Left lung (tissue), 10 donors: Measurements from ENCODE around the gene GABRG3. TPM values are rescaled to one million over a fixed set of nuclear protein-coding genes. Genes with fewer than 3 reads are reported as not detected.

Source experiments
- ATAC-seq: fragments of 200-7000 bp; cut with Tn5 transposase; one replicate; pipeline ENCODE4 v1.9.1; 2020; ENCODE audit warnings: moderate library complexity
- DNase-seq, 4 donors: peaks; one replicate each; pipeline ENCODE4 v3.0.0-alpha.2; 2013 to 2020
- H3K27ac ChIP-seq, 2 donors: fragments of 200-600 bp; sonication (generic) in 1 of 2; one replicate each; pipeline versions ENCODE4 v1.5.0 to v1.8.0; 2020 to 2021
- H3K27me3 ChIP-seq, 2 donors: fragments of 200-600 bp; sonication (generic) in 1 of 2; one replicate each; pipeline versions ENCODE4 v1.5.0 to v1.8.0; 2020 to 2021
- H3K36me3 ChIP-seq, 2 donors: fragments of 200-600 bp; sonication (generic) in 1 of 2; one replicate each; pipeline versions ENCODE4 v1.5.0 to v1.8.0; 2020 to 2021
- H3K4me1 ChIP-seq, 2 donors: fragments of 200-600 bp; one replicate each; pipeline ENCODE4 v1.8.0; 2021
- H3K4me3 ChIP-seq, 2 donors: fragments of 200-600 bp; sonication (generic) in 1 of 2; one replicate each; pipeline versions ENCODE4 v1.5.0 to v1.8.0; 2020 to 2021; ENCODE audit warnings: mild to moderate bottlenecking in 1 of 2
- H3K9me3 ChIP-seq, 2 donors: fragments of 200-600 bp; sonication (generic) in 1 of 2; one replicate each; pipeline versions ENCODE4 v1.5.0 to v1.8.0; 2020 to 2021
- intact Hi-C, 2 donors: fragments of 100-400 bp; cut with DNase I; formaldehyde crosslinking; loops; one replicate each; pipeline versions ENCODE4 v1.11.2 to v1.14.2; 2022
- polyA plus RNA-seq, 6 donors: library from polyadenylated mRNA; unstranded; fragments of 120-200 nt; gene quantifications; one replicate each; pipeline ENCODE4 v1.2.1, GENCODE V29; 2013; ENCODE audit not compliant: insufficient read length in 6 of 6
- total RNA-seq, 2 donors: library from RNA; stranded (reverse); fragmentation: NEBNext Ultra II Directional; extraction: Animal tissue kit (Norgen Biotek cat#: 25700); gene quantifications; one replicate each; pipeline ENCODE4 v1.2.1, GENCODE V29; 2021
- TF ChIP-seq, protein P1 (sequence below), 2 donors: fragments of 200-600 bp; sonication (generic) in 1 of 2; IDR thresholded peaks; one replicate each; pipeline versions ENCODE4 v1.5.0 to v1.8.0; 2021; ENCODE audit warnings: antibody characterized with exemption in 2 of 2
- donor health status: DM: no; HTN: yes; CAD: no.
- donor health status: DM: no; HTN: no; CAD: no.

GABRG3 gene
- total and polyA plus RNA-seq, 8 donors = 0.23 to 13.8 (median 10.3) TPM; not detected in 1

DNA sequence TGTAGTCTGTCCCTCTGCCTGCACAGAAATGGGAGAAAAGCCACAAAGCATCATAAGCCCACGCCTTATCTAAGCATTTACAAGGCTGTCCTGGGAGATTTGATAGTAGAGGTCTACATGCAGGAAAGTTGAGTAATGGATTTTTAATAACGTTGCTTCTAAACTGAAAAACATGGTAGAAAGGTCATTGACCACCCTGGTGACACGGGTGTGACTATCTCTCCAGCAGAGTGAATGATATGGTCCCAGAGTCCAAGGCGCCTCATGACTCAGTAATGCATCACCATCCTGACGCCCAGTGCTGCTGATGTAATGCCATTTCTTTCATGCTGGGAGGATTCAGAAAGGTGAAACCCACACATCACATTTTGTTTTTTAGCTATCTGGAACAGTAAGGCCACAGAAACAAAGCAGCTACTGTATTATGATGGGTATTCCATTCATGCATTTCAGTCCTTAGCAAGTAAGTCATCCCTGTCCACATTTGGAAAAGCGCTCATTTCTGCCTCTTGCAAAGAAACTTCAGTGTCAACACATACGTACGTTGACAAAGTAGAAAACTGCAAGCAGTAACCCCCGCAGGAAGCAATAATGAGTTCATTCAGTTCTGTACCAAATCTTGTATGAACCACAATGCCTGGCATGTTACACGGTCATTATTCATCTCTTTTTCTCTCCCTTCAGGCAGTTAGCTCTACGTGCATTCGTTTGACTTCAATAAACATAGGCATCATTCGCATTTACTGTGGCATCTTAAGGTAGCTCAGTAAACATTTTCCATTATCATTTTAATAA lies 483.5 kb downstream of the GABRG3 start:
- no peaks in the 10 kb centered on the region for H3K9me3 ChIP-seq
- ATAC-seq (no peak), DNase-seq (no peak)
- H3K27ac ChIP-seq = no peak overlapping the region
- no peaks in the 10 kb centered on the region for H3K4me1 ChIP-seq
- no peaks in the 10 kb centered on the region for H3K36me3 ChIP-seq
- intact Hi-C loops = no loop called here
- TF ChIP-seq, protein P1, sequence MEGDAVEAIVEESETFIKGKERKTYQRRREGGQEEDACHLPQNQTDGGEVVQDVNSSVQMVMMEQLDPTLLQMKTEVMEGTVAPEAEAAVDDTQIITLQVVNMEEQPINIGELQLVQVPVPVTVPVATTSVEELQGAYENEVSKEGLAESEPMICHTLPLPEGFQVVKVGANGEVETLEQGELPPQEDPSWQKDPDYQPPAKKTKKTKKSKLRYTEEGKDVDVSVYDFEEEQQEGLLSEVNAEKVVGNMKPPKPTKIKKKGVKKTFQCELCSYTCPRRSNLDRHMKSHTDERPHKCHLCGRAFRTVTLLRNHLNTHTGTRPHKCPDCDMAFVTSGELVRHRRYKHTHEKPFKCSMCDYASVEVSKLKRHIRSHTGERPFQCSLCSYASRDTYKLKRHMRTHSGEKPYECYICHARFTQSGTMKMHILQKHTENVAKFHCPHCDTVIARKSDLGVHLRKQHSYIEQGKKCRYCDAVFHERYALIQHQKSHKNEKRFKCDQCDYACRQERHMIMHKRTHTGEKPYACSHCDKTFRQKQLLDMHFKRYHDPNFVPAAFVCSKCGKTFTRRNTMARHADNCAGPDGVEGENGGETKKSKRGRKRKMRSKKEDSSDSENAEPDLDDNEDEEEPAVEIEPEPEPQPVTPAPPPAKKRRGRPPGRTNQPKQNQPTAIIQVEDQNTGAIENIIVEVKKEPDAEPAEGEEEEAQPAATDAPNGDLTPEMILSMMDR (IDR thresholded peaks at IDR 0.05) = no peak
- no peak overlapping the region for H3K4me3 ChIP-seq
- no peaks in the 10 kb centered on the region for H3K27me3 ChIP-seq

DNA sequence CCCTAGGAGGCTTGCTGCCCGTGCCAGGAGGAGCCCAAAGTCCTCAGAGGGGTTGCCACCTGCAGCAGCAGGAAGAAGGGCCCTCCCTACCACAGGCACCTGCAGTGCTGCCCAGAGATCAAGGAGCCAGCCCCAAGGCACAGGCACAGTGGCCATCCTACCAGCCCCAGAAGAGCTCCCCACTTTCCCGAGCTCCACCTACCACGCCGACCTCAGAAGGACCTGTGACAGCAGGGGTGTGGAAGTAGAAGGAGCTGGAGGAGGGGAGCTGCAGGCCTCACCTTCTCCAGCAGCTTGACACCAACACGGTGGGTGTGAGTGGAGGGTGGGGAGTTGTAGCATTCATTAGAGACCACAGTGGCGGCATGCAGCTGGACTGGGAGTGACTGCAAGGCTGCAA lies 485.8 kb downstream of the GABRG3 start:
- no peaks in the 10 kb centered on the region for H3K36me3 ChIP-seq
- DNase-seq (no peak), ATAC-seq (no peak)
- H3K27me3 ChIP-seq = no peaks in the 10 kb centered on the region
- no peak overlapping the region for H3K27ac ChIP-seq
- TF ChIP-seq, protein P1 (IDR thresholded peaks at IDR 0.05) = no peak
- no peak overlapping the region for H3K4me3 ChIP-seq
- intact Hi-C loops = no loop called here
- H3K4me1 ChIP-seq = no peaks in the 10 kb centered on the region
- peaks cover 0 to 3% of the 10 kb centered on the region in 2 donors for H3K9me3 ChIP-seq

DNA sequence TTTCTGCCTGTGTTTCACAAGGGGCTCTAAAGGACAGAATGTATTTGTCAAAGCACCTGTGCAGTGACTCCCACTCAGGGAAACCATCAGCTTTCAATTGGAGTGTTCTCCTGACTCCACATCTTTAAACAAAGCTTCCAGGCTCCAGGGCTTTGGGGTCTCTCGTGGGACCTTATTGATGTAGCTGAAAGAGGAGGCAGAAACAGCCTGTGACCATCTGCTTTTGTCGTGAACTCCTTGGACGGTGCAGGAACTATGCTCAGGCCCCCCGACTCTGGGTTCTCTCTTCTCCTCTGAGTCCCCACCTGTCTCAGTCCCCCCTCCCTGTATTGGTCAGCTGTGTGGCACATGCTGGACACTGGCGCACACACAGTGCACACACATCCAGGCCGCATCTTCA lies 486.8 kb downstream of the GABRG3 start:
- TF ChIP-seq, protein P1 (IDR thresholded peaks at IDR 0.05) = no peak
- intact Hi-C loops = no loop called here
- no peaks in the 10 kb centered on the region for H3K36me3 ChIP-seq
- DNase-seq (no peak), ATAC-seq (no peak)
- peaks cover 0 to 3% of the 10 kb centered on the region in 2 donors for H3K9me3 ChIP-seq
- no peaks in the 10 kb centered on the region for H3K27me3 ChIP-seq
- no peak overlapping the region for H3K4me3 ChIP-seq
- no peak overlapping the region for H3K27ac ChIP-seq
- no peaks in the 10 kb centered on the region for H3K4me1 ChIP-seq

DNA sequence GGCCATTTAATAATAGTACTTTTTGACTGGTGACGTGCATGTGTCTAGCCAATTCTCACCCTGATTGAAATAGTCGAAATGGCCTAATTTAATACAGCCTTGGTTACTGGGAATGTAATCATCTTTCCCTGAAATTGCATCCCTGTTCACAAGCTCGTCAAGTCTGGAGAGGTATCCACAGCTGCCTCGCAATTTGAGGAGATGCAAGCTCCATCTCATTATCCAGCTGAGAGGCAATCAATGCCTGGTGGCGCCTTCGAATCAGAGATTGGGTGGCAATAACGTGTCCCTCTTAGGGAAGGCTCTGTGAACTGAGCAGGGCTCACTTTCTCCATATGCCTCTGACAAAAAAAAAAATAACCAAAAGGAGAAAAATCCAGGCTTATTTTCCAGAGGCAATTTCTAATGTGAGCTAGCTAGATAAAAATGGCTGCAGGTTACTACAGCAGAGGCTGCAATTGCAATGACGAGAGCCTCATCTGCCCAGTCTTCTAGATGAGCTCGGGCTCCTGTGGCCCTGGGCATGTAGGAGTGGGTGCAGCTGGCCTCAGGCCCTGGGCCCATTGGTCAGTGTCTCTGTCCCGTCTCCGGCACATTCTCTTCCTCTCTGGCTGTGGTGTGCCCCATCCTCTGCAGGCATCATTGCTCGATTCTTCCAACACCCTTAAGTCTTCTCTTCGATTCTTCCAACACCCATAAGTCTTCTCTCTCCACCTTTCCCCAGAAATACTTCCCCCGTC lies 487.5 kb downstream of the GABRG3 start:
- intact Hi-C loops = no loop called here
- H3K4me3 ChIP-seq = no peak overlapping the region
- no peaks in the 10 kb centered on the region for H3K4me1 ChIP-seq
- TF ChIP-seq, protein P1 (IDR thresholded peaks at IDR 0.05) = no peak
- ATAC-seq = no peak
- peaks cover 0 to 3% of the 10 kb centered on the region in 2 donors for H3K9me3 ChIP-seq
- no peak for DNase-seq
- no peak overlapping the region for H3K27ac ChIP-seq
- H3K36me3 ChIP-seq = no peaks in the 10 kb centered on the region
- no peaks in the 10 kb centered on the region for H3K27me3 ChIP-seq

DNA sequence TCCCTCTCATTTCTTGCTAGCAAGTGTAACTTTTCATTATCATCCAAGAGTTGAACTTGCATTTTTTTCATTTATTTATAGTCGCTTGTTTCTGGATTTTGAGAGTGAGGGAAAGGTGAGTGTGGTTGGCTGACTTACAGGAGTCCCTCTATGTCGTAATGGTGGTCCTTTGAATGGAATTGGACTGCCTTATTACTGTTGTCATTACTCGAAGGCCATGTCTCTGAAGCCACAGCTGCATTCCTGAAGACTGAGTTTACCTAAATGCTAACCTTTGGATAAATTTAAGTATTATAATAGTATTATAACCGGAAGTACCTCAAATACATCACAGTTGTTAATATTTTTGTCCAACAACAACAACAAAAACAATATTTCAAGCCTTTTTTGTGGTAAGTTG lies 488.9 kb downstream of the GABRG3 start:
- peaks cover 0 to 3% of the 10 kb centered on the region in 2 donors for H3K9me3 ChIP-seq

More for the DNA sequence above, 488.9 kb downstream of the GABRG3 start:
- H3K27me3 ChIP-seq = no peaks in the 10 kb centered on the region
- ATAC-seq = no peak
- no peaks in the 10 kb centered on the region for H3K4me1 ChIP-seq
- TF ChIP-seq, protein P1 (IDR thresholded peaks at IDR 0.05) = no peak
- H3K36me3 ChIP-seq = no peaks in the 10 kb centered on the region
- DNase-seq = no peak
- H3K27ac ChIP-seq = no peak overlapping the region
- intact Hi-C loops = no loop called here
- H3K4me3 ChIP-seq = no peak overlapping the region
